ENCODE measurements around the gene PRSS22. TPM values are rescaled to one million over a fixed set of nuclear protein-coding genes. Genes with fewer than 3 reads are reported as not detected.

The PRSS22 gene
- total RNA-seq, 4 donors from 2014 or later = not detected

GRCh38 chr16:2895813-2896212, 37.8 kb upstream of the PRSS22 start:
- ATAC-seq = no peak
- Histone ChIP-seq H3K9me3 (no peaks in the 10 kb centered on the region), H3K4me1 (peaks cover 3 to 5% of the 10 kb centered on the region in 2 donors), H3K36me3 (peaks cover 0 to 6% of the 10 kb centered on the region in 2 donors), H3K27ac (no peak overlapping the region), H3K4me3 (no peak overlapping the region), H3K27me3 (no peaks in the 10 kb centered on the region)
- TF ChIP-seq POLR2A (IDR thresholded peaks at IDR 0.05) = no peak
- no peak for TF ChIP-seq CTCF (IDR thresholded peaks at IDR 0.05 in 4 of 5, conservative IDR thresholded peaks at IDR 0.05 in 1 of 5)
- DNase-seq = no peak
- intact Hi-C loops (cut with DNase I; ENCODE audit: low total_unique reads) (no loop called here), in situ Hi-C loops (cut with MboI; ENCODE audit: low sequenced_read_pairs in 4 of 4) (no loop called here)

GRCh38 chr16:2894231-2894630, 36.3 kb upstream of the PRSS22 start:
- in situ Hi-C loops (cut with MboI; ENCODE audit: low sequenced_read_pairs in 4 of 4) = no loop called here
- no peak for DNase-seq
- H3K4me1 ChIP-seq = peaks cover 3 to 5% of the 10 kb centered on the region in 2 donors

GRCh38 chr16:2884041-2884451, 26.1 kb upstream of the PRSS22 start:
- Histone ChIP-seq H3K27ac (peak overlapping the region; percentile 91 to 98 (median 92)), H3K4me1 (peaks cover 6% of the 10 kb centered on the region in 2 donors), H3K9me3 (no peaks in the 10 kb centered on the region), H3K27me3 (no peaks in the 10 kb centered on the region), H3K4me3 (peak overlapping the region; percentile 74 to 94 (median 84)), H3K36me3 (no peaks in the 10 kb centered on the region)
- ATAC-seq (no peak), DNase-seq (no peak)
- intact Hi-C loops (cut with DNase I; ENCODE audit: low total_unique reads) (loop anchor here (5.0 to 10.0 kb wide), 2 partner anchors 33 to 261 kb away; no protein-coding TSS in a partner anchor), in situ Hi-C loops (cut with MboI; ENCODE audit: low sequenced_read_pairs in 4 of 4) (no loop called here)
- TF ChIP-seq POLR2A (IDR thresholded peaks at IDR 0.05) (no peak), CTCF (IDR thresholded peaks at IDR 0.05 in 4 of 5, conservative IDR thresholded peaks at IDR 0.05 in 1 of 5) (no peak)

More at GRCh38 chr16:2894231-2894630, 36.3 kb upstream of the PRSS22 start:
- Histone ChIP-seq H3K4me3 (no peak overlapping the region), H3K9me3 (no peaks in the 10 kb centered on the region), H3K36me3 (peaks cover 0 to 6% of the 10 kb centered on the region in 2 donors), H3K27ac (no peak overlapping the region), H3K27me3 (no peaks in the 10 kb centered on the region)
- TF ChIP-seq POLR2A (IDR thresholded peaks at IDR 0.05) = no peak
- no peak for ATAC-seq
- intact Hi-C loops (cut with DNase I; ENCODE audit: low total_unique reads) = no loop called here

- Histone ChIP-seq H3K4me1 (peaks cover 6% of the 10 kb centered on the region in 2 donors), H3K27ac (peak overlapping the region; percentile 91 to 98 (median 92)), H3K9me3 (no peaks in the 10 kb centered on the region), H3K36me3 (no peaks in the 10 kb centered on the region), H3K4me3 (peak overlapping the region; percentile 74 to 94 (median 84)), H3K27me3 (no peaks in the 10 kb centered on the region)
- peak in 1 of 2 donors; percentile 6 for ATAC-seq
- intact Hi-C loops (cut with DNase I; ENCODE audit: low total_unique reads) = loop anchor here (1.0 to 10.0 kb wide), 3 partner anchors 34 to 261 kb away; partner anchors contain the start of gene KCTD5
- TF ChIP-seq POLR2A (IDR thresholded peaks at IDR 0.05) (no peak), CTCF (IDR thresholded peaks at IDR 0.05 in 4 of 5, conservative IDR thresholded peaks at IDR 0.05 in 1 of 5) (peak in 1 of 5 experiments; percentile 5)
- peak in 1 of 2 donors; percentile 23 for DNase-seq
- in situ Hi-C loops (cut with MboI; ENCODE audit: low sequenced_read_pairs in 4 of 4) = no loop called here
These were observed 25.5 kb upstream of the PRSS22 start for GRCh38 chr16:2883458-2883908.

GRCh38 chr16:2882650-2883457, 24.9 kb upstream of the PRSS22 start, which contains the start of gene FLYWCH2:
TSS of gene FLYWCH2 (plus strand) at chr16:2883215. CDS start at chr16:2896450, 13,235 bp downstream.
- Histone ChIP-seq H3K27ac (peak within 1 kb of the TSS; percentile 91 to 98 (median 92)), H3K27me3 (no peaks in the 10 kb centered on the region), H3K4me1 (peaks cover 6% of the 10 kb centered on the region in 2 donors), H3K4me3 (peak within 1 kb of the TSS; percentile 74 to 94 (median 84)), H3K36me3 (no peaks in the 10 kb centered on the region), H3K9me3 (no peaks in the 10 kb centered on the region)
- in situ Hi-C loops (cut with MboI; ENCODE audit: low sequenced_read_pairs in 4 of 4) (no loop called here), intact Hi-C loops (cut with DNase I; ENCODE audit: low total_unique reads) (loop anchor here (1.0 to 10.0 kb wide), 5 partner anchors 15 to 262 kb away; partner anchors contain the start of gene KCTD5)
- TF ChIP-seq CTCF (IDR thresholded peaks at IDR 0.05 in 4 of 5, conservative IDR thresholded peaks at IDR 0.05 in 1 of 5) (peak; percentile 6 to 56 (median 31)), POLR2A (IDR thresholded peaks at IDR 0.05) (peak; percentile 46 to 73)
- DNase-seq = peak; percentile 99
- peak; percentile 97 to 99 for ATAC-seq
